HAP-1 (cell line): ENCODE data around the gene LYST.

ENCODE experiments used
- DNase-seq, 2 experiments: peaks; one replicate each; pipeline ENCODE4 v3.0.0-alpha.2; 2016 to 2020; ENCODE audit warnings: low spot score in 2 of 2
- H3K27me3 ChIP-seq: fragments of 250-450 bp; sonication (Bioruptor Pico); 2 replicates; pipeline ENCODE4 v1.5.1; 2020; ENCODE audit warnings: low read depth, mild to moderate bottlenecking, moderate library complexity
- H3K36me3 ChIP-seq: fragments of 250-450 bp; sonication (Bioruptor Pico); replicated peaks from 2 replicates; pipeline ENCODE4 v1.5.1; 2020; ENCODE audit warnings: mild to moderate bottlenecking
- H3K4me1 ChIP-seq: fragments of 250-450 bp; sonication (Bioruptor Pico); 2 replicates; pipeline ENCODE4 v1.5.1; 2020; ENCODE audit warnings: mild to moderate bottlenecking
- H3K4me3 ChIP-seq: fragments of 250-450 bp; sonication (Bioruptor Pico); 2 replicates; pipeline ENCODE4 v1.5.1; 2020; ENCODE audit warnings: mild to moderate bottlenecking, moderate library complexity
- H3K9me3 ChIP-seq: fragments of 250-450 bp; sonication (Bioruptor Pico); 2 replicates; pipeline ENCODE4 v1.5.1; 2020; ENCODE audit warnings: mild to moderate bottlenecking, moderate library complexity
- in situ Hi-C: fragments of 300-500 bp; cut with MboI; formaldehyde crosslinking; loops from 3 replicates; pipeline ENCODE4 v1.14.3; 2020; ENCODE audit warnings: low sequenced_read_pairs, inconsistent platforms, mixed read lengths

Gene LYST

GRCh38 chr1:235841938-235842545 lies 24.7 kb downstream of the LYST start:
- no peak for DNase-seq
- Histone ChIP-seq H3K36me3 (no peaks in the 10 kb centered on the region), H3K9me3 (no peaks in the 10 kb centered on the region), H3K27me3 (no peaks in the 10 kb centered on the region), H3K4me1 (no peaks in the 10 kb centered on the region; the same call in 1 of the 2 replicates), H3K4me3 (no peak overlapping the region)
- in situ Hi-C loops: no loop called here

GRCh38 chr1:235838021-235838420 lies 28.7 kb downstream of the LYST start:
- H3K36me3 ChIP-seq: no peaks in the 10 kb centered on the region
- in situ Hi-C loops: no loop called here
- no peaks in the 10 kb centered on the region for H3K9me3 ChIP-seq
- H3K4me1 ChIP-seq: no peaks in the 10 kb centered on the region
- H3K27me3 ChIP-seq: no peaks in the 10 kb centered on the region
- H3K4me3 ChIP-seq: no peak overlapping the region
- no peak for DNase-seq

GRCh38 chr1:235835226-235835625 lies 31.5 kb downstream of the LYST start:
- Histone ChIP-seq H3K36me3 (no peaks in the 10 kb centered on the region), H3K4me1 (no peaks in the 10 kb centered on the region), H3K27me3 (no peaks in the 10 kb centered on the region), H3K9me3 (no peaks in the 10 kb centered on the region), H3K4me3 (no peak overlapping the region)
- in situ Hi-C loops: no loop called here
- DNase-seq: no peak

DNA sequence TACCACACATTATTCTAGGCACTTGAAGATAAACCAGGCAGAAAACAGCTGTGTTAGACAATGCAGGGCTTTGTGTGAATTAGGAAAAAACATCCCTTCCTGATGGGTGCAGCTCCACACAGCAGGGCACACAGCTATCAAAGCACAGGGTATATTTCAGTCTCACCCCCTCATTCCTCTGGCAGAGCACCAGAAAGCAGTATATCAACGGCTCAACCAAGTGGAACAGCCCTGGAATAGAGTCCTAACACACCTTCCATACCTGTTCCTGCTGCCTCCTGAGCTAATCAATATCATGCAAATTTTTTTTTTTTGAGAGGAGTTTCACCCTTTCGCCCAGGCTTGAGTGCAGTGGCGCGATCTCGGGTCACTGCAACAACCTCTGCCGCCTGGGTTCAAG lies 32.1 kb downstream of the LYST start:
- H3K4me3 ChIP-seq: no peak overlapping the region
- H3K36me3 ChIP-seq: no peaks in the 10 kb centered on the region
- H3K4me1 ChIP-seq: no peaks in the 10 kb centered on the region
- no peaks in the 10 kb centered on the region for H3K9me3 ChIP-seq
- in situ Hi-C loops: no loop called here
- no peaks in the 10 kb centered on the region for H3K27me3 ChIP-seq
- DNase-seq: no peak

- no peak overlapping the region for H3K4me3 ChIP-seq
- no peak for DNase-seq
- in situ Hi-C loops: no loop called here
- no peaks in the 10 kb centered on the region for H3K27me3 ChIP-seq
- H3K9me3 ChIP-seq: no peaks in the 10 kb centered on the region
- H3K36me3 ChIP-seq: no peaks in the 10 kb centered on the region
- H3K4me1 ChIP-seq: no peaks in the 10 kb centered on the region
Observed at GRCh38 chr1:235832011-235832410, 34.7 kb downstream of the LYST start.

DNA sequence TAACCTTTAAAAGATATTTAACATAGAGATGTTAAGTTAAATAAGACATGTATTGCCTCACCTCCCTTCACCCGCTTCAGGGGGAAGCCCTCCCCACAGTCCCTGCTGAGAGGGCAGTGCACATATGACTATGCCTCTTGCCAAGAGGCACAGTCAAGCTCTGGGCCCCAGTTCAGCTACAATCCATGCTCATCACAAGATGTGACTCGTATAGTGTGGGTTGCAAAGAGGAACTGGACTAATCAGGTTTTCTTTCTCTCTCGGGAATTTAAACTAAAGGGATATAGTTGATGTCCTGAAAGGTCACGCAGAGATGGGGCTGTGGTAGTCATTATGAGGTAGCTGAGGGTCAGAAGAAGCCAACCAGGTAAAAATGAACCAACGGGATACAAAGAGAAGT lies 35.6 kb downstream of the LYST start:
- DNase-seq: no peak
- H3K4me1 ChIP-seq: no peaks in the 10 kb centered on the region
- no peak overlapping the region for H3K4me3 ChIP-seq
- no peaks in the 10 kb centered on the region for H3K27me3 ChIP-seq
- in situ Hi-C loops: no loop called here
- H3K9me3 ChIP-seq: no peaks in the 10 kb centered on the region
- no peaks in the 10 kb centered on the region for H3K36me3 ChIP-seq

DNA sequence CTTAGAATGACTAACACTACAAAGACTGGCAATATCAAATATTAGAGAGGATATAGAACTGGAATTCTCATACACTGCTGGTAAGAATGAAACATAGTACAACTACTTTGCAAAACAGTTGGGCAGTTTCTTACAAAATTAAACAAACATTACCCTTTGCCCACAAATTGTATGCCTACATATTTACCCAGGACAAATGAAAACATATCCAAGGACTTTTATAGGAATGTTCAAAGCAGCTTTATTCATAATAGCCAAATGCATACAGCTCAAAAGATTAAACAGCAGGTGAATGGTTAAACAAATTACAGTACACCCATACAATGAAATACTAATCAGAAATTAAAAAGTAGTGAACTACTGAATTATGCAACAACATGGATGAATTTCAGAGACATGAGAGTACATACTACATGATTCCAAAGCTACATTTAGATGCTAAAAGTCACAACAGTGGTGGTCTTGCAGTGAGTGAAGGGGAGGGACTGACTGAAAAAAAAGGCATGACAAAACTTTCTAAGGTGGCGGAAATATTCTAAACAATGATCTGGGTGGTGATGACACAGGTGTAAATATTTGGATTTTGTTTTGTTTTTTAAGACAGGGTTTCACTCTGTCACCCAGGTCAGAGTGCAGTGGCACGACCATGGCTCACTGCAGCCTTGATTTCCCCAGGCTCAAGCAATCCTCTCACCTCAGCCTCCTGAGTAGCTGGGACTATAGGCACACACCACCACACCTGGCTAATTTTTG lies 40.4 kb downstream of the LYST start:
- Histone ChIP-seq H3K27me3 (no peaks in the 10 kb centered on the region), H3K9me3 (no peaks in the 10 kb centered on the region), H3K4me1 (peaks cover 15% of the 10 kb centered on the region), H3K36me3 (no peaks in the 10 kb centered on the region), H3K4me3 (no peak overlapping the region)
- no peak for DNase-seq
- in situ Hi-C loops: no loop called here

- H3K4me1 ChIP-seq: peaks cover 22% of the 10 kb centered on the region
- H3K36me3 ChIP-seq: no peaks in the 10 kb centered on the region
- H3K4me3 ChIP-seq: no peak overlapping the region
- no peaks in the 10 kb centered on the region for H3K9me3 ChIP-seq
- DNase-seq: no peak
- H3K27me3 ChIP-seq: no peaks in the 10 kb centered on the region
- in situ Hi-C loops: no loop called here
Observed at GRCh38 chr1:235825229-235825628, 41.5 kb downstream of the LYST start.

- Histone ChIP-seq H3K36me3 (no peaks in the 10 kb centered on the region), H3K9me3 (no peaks in the 10 kb centered on the region), H3K27me3 (no peaks in the 10 kb centered on the region), H3K4me1 (peaks cover 22% of the 10 kb centered on the region), H3K4me3 (no peak overlapping the region)
- in situ Hi-C loops: no loop called here
- DNase-seq: no peak
Observed at GRCh38 chr1:235823684-235824083, 43.0 kb downstream of the LYST start.

GRCh38 chr1:235822685-235823084 lies 44.0 kb downstream of the LYST start:
- H3K27me3 ChIP-seq: no peaks in the 10 kb centered on the region
- no peak for DNase-seq
- in situ Hi-C loops: no loop called here
- no peaks in the 10 kb centered on the region for H3K36me3 ChIP-seq
- H3K9me3 ChIP-seq: no peaks in the 10 kb centered on the region
- no peak overlapping the region for H3K4me3 ChIP-seq
- peaks cover 24% of the 10 kb centered on the region for H3K4me1 ChIP-seq

GRCh38 chr1:235821361-235821981 lies 45.2 kb downstream of the LYST start:
- DNase-seq: peak; percentile 87 to 90
- Histone ChIP-seq H3K4me3 (no peak overlapping the region), H3K36me3 (no peaks in the 10 kb centered on the region)

GRCh38 chr1:235820061-235820460 lies 46.6 kb downstream of the LYST start:
- no peak for DNase-seq

More at GRCh38 chr1:235821361-235821981, 45.2 kb downstream of the LYST start:
- no peaks in the 10 kb centered on the region for H3K9me3 ChIP-seq
- no peaks in the 10 kb centered on the region for H3K27me3 ChIP-seq
- in situ Hi-C loops: no loop called here
- H3K4me1 ChIP-seq: peaks cover 35% of the 10 kb centered on the region

DNA sequence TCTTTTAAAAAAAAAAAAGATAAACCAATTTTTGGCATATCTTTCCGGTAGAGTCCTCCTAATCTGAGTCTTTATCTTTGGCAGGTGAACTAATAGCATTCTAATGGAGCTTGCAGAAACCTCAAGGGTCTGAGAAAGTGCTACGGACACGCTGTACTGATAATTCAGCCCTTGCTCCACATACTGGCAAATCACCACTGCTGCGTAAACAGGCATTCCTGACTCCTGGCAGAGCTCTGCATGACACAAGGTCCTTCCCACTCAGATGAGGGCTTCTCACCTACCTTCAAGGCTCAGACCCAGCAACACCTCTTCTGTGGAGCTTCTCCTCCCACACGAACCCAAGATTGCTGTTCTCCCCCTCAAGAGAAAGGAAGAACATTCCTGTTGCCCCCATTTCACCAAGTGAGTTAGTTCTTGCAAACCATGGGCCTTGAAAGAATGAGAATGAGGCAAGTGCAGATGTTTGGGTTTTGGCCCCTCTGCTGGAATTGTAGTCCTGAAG lies 48.0 kb downstream of the LYST start:
- in situ Hi-C loops: no loop called here
- no peak for DNase-seq
- no peak overlapping the region for H3K4me3 ChIP-seq
- no peaks in the 10 kb centered on the region for H3K36me3 ChIP-seq
- no peaks in the 10 kb centered on the region for H3K9me3 ChIP-seq
- H3K4me1 ChIP-seq: peaks cover 35% of the 10 kb centered on the region
- H3K27me3 ChIP-seq: no peaks in the 10 kb centered on the region

More at GRCh38 chr1:235820061-235820460, 46.6 kb downstream of the LYST start:
- Histone ChIP-seq H3K4me3 (no peak overlapping the region), H3K4me1 (peaks cover 35% of the 10 kb centered on the region), H3K27me3 (no peaks in the 10 kb centered on the region), H3K36me3 (no peaks in the 10 kb centered on the region), H3K9me3 (no peaks in the 10 kb centered on the region)
- in situ Hi-C loops: no loop called here

- DNase-seq: peak in 1 of 2 experiments; percentile 16
- no peaks in the 10 kb centered on the region for H3K36me3 ChIP-seq
- in situ Hi-C loops: no loop called here
- no peaks in the 10 kb centered on the region for H3K9me3 ChIP-seq
- H3K4me3 ChIP-seq: no peak overlapping the region
- H3K27me3 ChIP-seq: no peaks in the 10 kb centered on the region
- peaks cover 28% of the 10 kb centered on the region for H3K4me1 ChIP-seq
Observed at GRCh38 chr1:235817101-235817728, 49.5 kb downstream of the LYST start.
